Activated CD8-positive, alpha-beta memory T cell treated with anti-CD3 and anti-CD28 coated beads, Interleukin-2, amount 50 U/mL, for 48 hours (primary cell): ENCODE data around the gene CCNQ.

Source experiments
- DNase-seq: peaks from one replicate; pipeline ENCODE4 v3.0.0-alpha.2; 2020

CCNQ gene

GRCh38 chrX:153595859-153596857 is 2.8 kb downstream of the CCNQ start:
- DNase-seq: no peak

GRCh38 chrX:153595387-153595786 is 3.6 kb downstream of the CCNQ start:
- DNase-seq: no peak

- no peak for DNase-seq
Measured at GRCh38 chrX:153593811-153594500, 5.0 kb downstream of the CCNQ start.

GRCh38 chrX:153592966-153593688 is 5.8 kb downstream of the CCNQ start:
- no peak for DNase-seq

GRCh38 chrX:153592091-153592833 is 6.7 kb downstream of the CCNQ start:
- no peak for DNase-seq

GRCh38 chrX:153590961-153591956 is 7.7 kb downstream of the CCNQ start:
- no peak for DNase-seq

GRCh38 chrX:153588782-153589446 is 10.0 kb downstream of the CCNQ start:
- no peak for DNase-seq

- no peak for DNase-seq
Measured at GRCh38 chrX:153588021-153588781, 10.7 kb downstream of the CCNQ start.

- DNase-seq: no peak
Measured at GRCh38 chrX:153587342-153587741, 11.6 kb downstream of the CCNQ start.

- DNase-seq: no peak
Measured at GRCh38 chrX:153585827-153586226, 13.1 kb downstream of the CCNQ start.

- no peak for DNase-seq
Measured at GRCh38 chrX:153583433-153583832, 15.5 kb downstream of the CCNQ start.

- peak; percentile 69 for DNase-seq
Measured at GRCh38 chrX:153582896-153583295, 16.0 kb downstream of the CCNQ start.

- DNase-seq: no peak
Measured at GRCh38 chrX:153580700-153581386, 18.1 kb downstream of the CCNQ start.

GRCh38 chrX:153578889-153579288 is 20.1 kb downstream of the CCNQ start:
- DNase-seq: no peak

GRCh38 chrX:153578200-153578835 is 20.6 kb downstream of the CCNQ start:
- no peak for DNase-seq

GRCh38 chrX:153576961-153577360 is 22.0 kb downstream of the CCNQ start:
- no peak for DNase-seq

- no peak for DNase-seq
Measured at GRCh38 chrX:153576239-153576870, 22.6 kb downstream of the CCNQ start.

GRCh38 chrX:153573984-153574383 is 25.0 kb downstream of the CCNQ start:
- no peak for DNase-seq
